ENCODE results near the gene SYPL1. TPM values are rescaled to one million over a fixed set of nuclear protein-coding genes. Genes with fewer than 3 reads are reported as not detected.

Gene SYPL1
- 100 to 1,000 TPM in 3 of 5 donors, 10 to 100 TPM in 1, 1 to 10 TPM in 1; 5.2 to 157 (median 103) TPM for total RNA-seq
- polyA plus RNA-seq, result 10 to 100 TPM; 42.2 to 80.0 (median 49.9) TPM
- long read RNA-seq, donor 1, transcript SYPL1-202 (5 exons, 2,151 nt), result major isoform, 20 of 32 reads
- long read RNA-seq, donor 1, partial matches to known transcripts, result 11 of 32 reads
- long read RNA-seq, donor 1, other reads (novel, unspliced or antisense), result 0 of 32 reads
- long read RNA-seq, donor 2, transcript SYPL1-202 (5 exons, 2,151 nt), result major isoform, 32 of 33 reads
- long read RNA-seq, donor 2, partial matches to known transcripts, result 0 of 33 reads
- long read RNA-seq, donor 2, other reads (novel, unspliced or antisense), result 0 of 33 reads
- long read RNA-seq, donor 3, transcript SYPL1-202 (5 exons, 2,151 nt), result major isoform, 23 of 24 reads
- long read RNA-seq, donor 3, partial matches to known transcripts, result 0 of 24 reads
- long read RNA-seq, donor 3, other reads (novel, unspliced or antisense), result 0 of 24 reads
- long read RNA-seq, donor 4, partial matches to known transcripts, result 0 of 4 reads
- long read RNA-seq, donor 4, other reads (novel, unspliced or antisense), result 0 of 4 reads
- long read RNA-seq, donor 5, transcript SYPL1-202 (5 exons, 2,151 nt), result major isoform, 41 of 45 reads
- long read RNA-seq, donor 5, partial matches to known transcripts, result 0 of 45 reads
- long read RNA-seq, donor 5, other reads (novel, unspliced or antisense), result 0 of 45 reads
- long read RNA-seq, donor 6, transcript SYPL1-203 (2 exons, 545 nt), result minor isoform, 6 of 87 reads
- long read RNA-seq, donor 6, transcript SYPL1-202 (5 exons, 2,151 nt), result major isoform, 76 of 87 reads
- long read RNA-seq, donor 6, partial matches to known transcripts, result 5 of 87 reads
- long read RNA-seq, donor 6, other reads (novel, unspliced or antisense), result 0 of 87 reads
- long read RNA-seq, donor 7, transcript SYPL1-202 (5 exons, 2,151 nt), result major isoform, 46 of 48 reads
- long read RNA-seq, donor 7, partial matches to known transcripts, result 0 of 48 reads
- long read RNA-seq, donor 7, other reads (novel, unspliced or antisense), result 0 of 48 reads
- long read RNA-seq, donor 8, transcript SYPL1-202 (5 exons, 2,151 nt), result major isoform, 45 of 45 reads
- long read RNA-seq, donor 8, partial matches to known transcripts, result 0 of 45 reads
- long read RNA-seq, donor 8, other reads (novel, unspliced or antisense), result 0 of 45 reads
- long read RNA-seq, donor 9, transcript SYPL1-202 (5 exons, 2,151 nt), result major isoform, 37 of 40 reads
- long read RNA-seq, donor 9, partial matches to known transcripts, result 0 of 40 reads
- long read RNA-seq, donor 9, other reads (novel, unspliced or antisense), result 0 of 40 reads
- long read RNA-seq, donor 10, transcript SYPL1-202 (5 exons, 2,151 nt), result major isoform, 19 of 19 reads
- long read RNA-seq, donor 10, partial matches to known transcripts, result 0 of 19 reads
- long read RNA-seq, donor 10, other reads (novel, unspliced or antisense), result 0 of 19 reads

DNA sequence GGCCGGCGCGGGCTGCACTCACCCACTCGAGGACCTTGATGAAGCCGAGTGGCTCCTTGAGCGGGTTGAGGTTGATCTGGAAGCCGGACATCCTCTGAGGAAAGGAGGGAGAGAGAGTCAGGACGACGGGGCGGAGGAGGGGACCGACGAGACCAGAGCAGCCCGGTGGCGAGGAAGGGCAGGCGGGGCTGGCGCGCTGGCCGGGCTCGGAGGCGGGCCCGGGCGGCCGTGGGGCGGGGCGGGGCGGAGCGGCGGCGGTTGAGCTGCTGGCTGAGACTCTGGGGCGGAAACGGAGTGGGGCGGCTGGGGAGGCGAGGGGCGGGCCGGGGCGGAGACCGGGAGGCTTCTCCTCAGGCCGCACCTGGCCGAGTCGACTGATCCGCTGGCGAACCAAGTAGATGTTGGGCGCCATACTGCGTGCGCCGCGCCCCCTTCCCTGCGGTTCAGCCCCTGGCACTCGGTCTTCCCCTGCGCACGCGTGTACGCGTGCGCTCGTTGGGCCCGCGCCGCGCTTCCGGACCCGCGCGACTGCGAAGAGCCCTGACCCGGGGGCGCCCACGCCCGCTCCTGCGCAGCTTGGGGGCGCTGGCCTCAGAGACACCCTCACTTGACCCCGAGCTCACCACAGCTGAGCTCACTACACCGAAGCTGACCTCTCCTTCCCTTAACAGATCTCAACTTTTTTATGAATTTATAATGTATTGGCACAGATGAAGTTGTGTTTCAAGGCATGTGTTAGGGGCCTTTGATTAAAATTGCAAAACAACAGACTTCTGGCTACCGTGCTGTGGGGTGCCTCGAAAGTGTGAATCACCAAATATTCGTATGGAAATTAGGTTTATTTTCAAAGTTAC, at the start of gene SYPL1:
SYPL1 (minus strand) TSS at position 195 of the 854 bp plus-strand sequence; CDS start at position 91, 104 bp downstream.
- intact Hi-C loops (cut with DNase I; ENCODE audit: low total_unique reads), result loop anchor here (10.0 kb wide), 1 partner anchor 48 kb away; no protein-coding TSS in a partner anchor
- Histone ChIP-seq H3K36me3 (no peaks in the 10 kb centered on the region), H3K4me1 (peaks cover 33 to 45% (median 38%) of the 10 kb centered on the region in 4 donors), H3K4me3 (peak within 1 kb of the TSS; percentile 54 to 81 (median 70)), H3K27ac (peak within 1 kb of the TSS; percentile 97 to 99 (median 99)), H3K27me3 (no peaks in the 10 kb centered on the region), H3K9me3 (no peaks in the 10 kb centered on the region)
- WGBS, 5 donors, result 2 to 4% (median 2%) methylated on average over 22 to 76 of the region's 76 CpGs
- peak; percentile 94 to 98 for DNase-seq
- TF ChIP-seq CTCF (IDR thresholded peaks at IDR 0.05), result peak in 1 of 7 experiments; percentile 11
- peak in 2 of 3 donors; percentile 62 to 87 for TF ChIP-seq POLR2AphosphoS5 (IDR thresholded peaks at IDR 0.05)
- TF ChIP-seq EP300 (IDR thresholded peaks at IDR 0.05), result no peak

GRCh38 chr7:106155027-106155426, 42.9 kb upstream of the SYPL1 start:
- Histone ChIP-seq H3K27me3 (no peaks in the 10 kb centered on the region), H3K27ac (no peak overlapping the region), H3K9me3 (no peaks in the 10 kb centered on the region), H3K36me3 (no peaks in the 10 kb centered on the region), H3K4me3 (no peak overlapping the region), H3K4me1 (peaks cover 0 to 20% (median 10%) of the 10 kb centered on the region in 4 donors)
- 64 to 66% (median 64%) methylated on average over 4 of the region's 4 CpGs for WGBS, 5 donors
- DNase-seq, result no peak
- intact Hi-C loops (cut with DNase I; ENCODE audit: low total_unique reads), result no loop called here
- no peak for TF ChIP-seq POLR2AphosphoS5 (IDR thresholded peaks at IDR 0.05)
- no peak for TF ChIP-seq CTCF (IDR thresholded peaks at IDR 0.05)
- no peak for TF ChIP-seq EP300 (IDR thresholded peaks at IDR 0.05)
- TF ChIP-seq POLR2A (IDR thresholded peaks at IDR 0.05), result no peak

DNA sequence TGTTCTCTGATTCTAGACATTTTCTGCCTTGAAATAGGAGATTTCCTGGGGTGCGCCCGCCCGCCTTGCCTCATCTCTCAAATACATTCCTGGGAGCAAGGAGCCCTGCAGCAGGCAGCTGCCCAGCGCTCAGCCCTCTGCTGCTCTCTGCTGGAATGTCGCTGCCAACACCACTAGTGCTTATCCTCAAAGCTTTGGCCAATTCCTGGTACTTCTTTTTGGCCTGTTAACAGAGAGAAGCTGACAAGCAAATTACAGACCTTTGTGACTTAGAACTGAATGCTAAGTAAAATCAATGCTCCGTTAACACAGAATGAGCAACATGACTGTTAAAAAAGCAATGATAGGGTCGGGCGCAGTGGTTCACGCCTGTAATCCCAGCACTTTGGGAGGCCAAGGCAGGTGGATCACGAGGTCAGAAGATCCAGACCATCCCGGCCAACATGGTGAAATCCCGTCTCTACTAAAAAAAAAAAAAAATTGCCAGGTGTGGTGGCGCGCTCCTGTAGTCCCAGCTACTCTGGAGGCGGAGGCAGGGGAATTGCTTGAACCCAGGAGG, 41.9 kb upstream of the SYPL1 start:
- Histone ChIP-seq H3K36me3 (no peaks in the 10 kb centered on the region), H3K4me1 (peaks cover 0 to 20% (median 10%) of the 10 kb centered on the region in 4 donors), H3K27me3 (no peaks in the 10 kb centered on the region), H3K27ac (no peak overlapping the region), H3K4me3 (no peak overlapping the region), H3K9me3 (no peaks in the 10 kb centered on the region)
- TF ChIP-seq EP300 (IDR thresholded peaks at IDR 0.05) (no peak), POLR2AphosphoS5 (IDR thresholded peaks at IDR 0.05) (peak in 1 of 3 donors; percentile 52), POLR2A (IDR thresholded peaks at IDR 0.05) (no peak), CTCF (IDR thresholded peaks at IDR 0.05) (peak in 5 of 7 experiments; percentile 86 to 97 (median 88))
- intact Hi-C loops (cut with DNase I; ENCODE audit: low total_unique reads), result loop anchor here (5.0 kb wide), 1 partner anchor 97 kb away; no protein-coding TSS in a partner anchor
- DNase-seq, result peak; percentile 86 to 93
- 46 to 53% (median 51%) methylated on average over 15 of the region's 15 CpGs for WGBS, 5 donors

Measured in stomach (tissue), 19 donors.